Fibroblast of lung (primary cell): Measurements from ENCODE around the gene IGFN1.

Source experiments
- EZH2 ChIP-seq: IDR thresholded peaks from 2 replicates; pipeline ENCODE4 v1.5.1; 2012; ENCODE audit warnings: low read length, control low read depth, mild to moderate bottlenecking; ENCODE audit errors: missing control alignments
- TF ChIP-seq, protein P1 (sequence below), 2 donors: IDR thresholded peaks in 1 of 2; conservative IDR thresholded peaks in 1 of 2; 1 replicate in 1 of 2; 2 replicates in 1 of 2; pipeline ENCODE4 v1.5.1; 2011 to 2012; ENCODE audit warnings: low read length in 2 of 2, control low read depth in 1 of 2, inconsistent platforms in 1 of 2, low read depth in 1 of 2, mild to moderate bottlenecking in 1 of 2

DNA sequence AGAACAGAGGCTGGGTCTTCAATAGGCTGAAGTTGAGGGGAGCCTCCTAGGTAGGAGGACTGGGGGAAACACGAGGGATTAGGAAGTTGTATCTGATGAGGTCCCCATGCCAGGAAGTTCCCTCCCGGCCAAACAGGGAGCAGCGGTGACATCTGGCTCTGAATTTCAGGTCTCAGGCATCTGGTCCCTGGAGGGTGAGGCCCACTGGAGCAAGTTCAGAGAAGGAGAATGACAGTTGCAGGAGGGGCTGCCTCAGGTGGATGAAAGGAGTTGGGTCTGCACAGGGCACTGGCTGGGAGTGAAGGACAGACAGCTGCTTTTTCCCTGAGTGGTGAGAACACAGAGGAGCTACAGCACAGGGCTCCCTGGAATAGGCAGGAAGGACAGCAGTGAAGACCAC is 45.5 kb upstream of the IGFN1 start:
- no peak for TF ChIP-seq EZH2
- TF ChIP-seq, protein P1, sequence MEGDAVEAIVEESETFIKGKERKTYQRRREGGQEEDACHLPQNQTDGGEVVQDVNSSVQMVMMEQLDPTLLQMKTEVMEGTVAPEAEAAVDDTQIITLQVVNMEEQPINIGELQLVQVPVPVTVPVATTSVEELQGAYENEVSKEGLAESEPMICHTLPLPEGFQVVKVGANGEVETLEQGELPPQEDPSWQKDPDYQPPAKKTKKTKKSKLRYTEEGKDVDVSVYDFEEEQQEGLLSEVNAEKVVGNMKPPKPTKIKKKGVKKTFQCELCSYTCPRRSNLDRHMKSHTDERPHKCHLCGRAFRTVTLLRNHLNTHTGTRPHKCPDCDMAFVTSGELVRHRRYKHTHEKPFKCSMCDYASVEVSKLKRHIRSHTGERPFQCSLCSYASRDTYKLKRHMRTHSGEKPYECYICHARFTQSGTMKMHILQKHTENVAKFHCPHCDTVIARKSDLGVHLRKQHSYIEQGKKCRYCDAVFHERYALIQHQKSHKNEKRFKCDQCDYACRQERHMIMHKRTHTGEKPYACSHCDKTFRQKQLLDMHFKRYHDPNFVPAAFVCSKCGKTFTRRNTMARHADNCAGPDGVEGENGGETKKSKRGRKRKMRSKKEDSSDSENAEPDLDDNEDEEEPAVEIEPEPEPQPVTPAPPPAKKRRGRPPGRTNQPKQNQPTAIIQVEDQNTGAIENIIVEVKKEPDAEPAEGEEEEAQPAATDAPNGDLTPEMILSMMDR (conservative IDR thresholded peaks at IDR 0.05 in 1 of 2, IDR thresholded peaks at IDR 0.05 in 1 of 2; ENCODE audit: low read depth in 1 of 2, low read length in 2 of 2) = no peak
